Limb (tissue), 2 donors: Measurements from ENCODE around the gene UBE2G1.
"Not testable (repeated sequence)": the region's sequence is repeated elsewhere in the genome, so short reads cannot be mapped to it uniquely, and the experiment has no call there.

ENCODE experiments used
- DNase-seq, 2 donors: peaks; one replicate each; pipeline ENCODE4 v3.0.0-alpha.2; 2016; ENCODE audit errors: extremely low spot score in 2 of 2

UBE2G1 gene

DNA sequence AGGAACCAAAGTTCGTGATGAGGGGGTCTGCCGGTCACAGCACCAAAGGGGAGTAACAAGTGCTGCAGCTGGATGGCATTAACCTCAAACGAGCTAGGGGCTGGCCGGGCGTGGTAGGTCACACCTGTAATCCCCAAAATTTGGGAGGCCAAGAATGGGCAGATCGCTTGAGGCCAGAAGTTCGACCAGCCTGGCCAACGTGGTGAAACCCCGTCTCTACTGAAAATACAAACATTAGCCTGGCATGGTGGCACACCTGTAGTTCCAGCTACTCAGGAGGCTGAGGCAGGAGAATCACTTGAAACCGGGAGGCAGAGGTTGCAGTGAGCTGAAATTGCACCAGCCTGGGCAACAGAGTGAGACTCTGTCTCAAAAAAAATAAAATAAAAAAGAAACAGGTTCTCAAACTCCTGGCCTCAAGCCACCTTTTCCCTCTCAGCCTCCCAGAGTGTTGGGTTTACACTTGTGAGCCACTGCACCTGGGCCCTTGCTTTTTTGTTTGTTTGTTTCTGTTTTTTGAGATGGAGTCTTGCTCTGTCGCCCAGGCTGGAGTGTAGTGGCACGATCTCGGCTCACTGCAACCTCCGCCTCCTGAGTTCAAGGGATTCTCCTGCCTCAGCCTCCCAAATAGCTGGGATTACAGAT, 9.4 kb upstream of the UBE2G1 start:
- not testable (repeated sequence) for DNase-seq

GRCh38 chr17:4375039-4375748, 8.7 kb upstream of the UBE2G1 start:
- DNase-seq, result no peak

DNA sequence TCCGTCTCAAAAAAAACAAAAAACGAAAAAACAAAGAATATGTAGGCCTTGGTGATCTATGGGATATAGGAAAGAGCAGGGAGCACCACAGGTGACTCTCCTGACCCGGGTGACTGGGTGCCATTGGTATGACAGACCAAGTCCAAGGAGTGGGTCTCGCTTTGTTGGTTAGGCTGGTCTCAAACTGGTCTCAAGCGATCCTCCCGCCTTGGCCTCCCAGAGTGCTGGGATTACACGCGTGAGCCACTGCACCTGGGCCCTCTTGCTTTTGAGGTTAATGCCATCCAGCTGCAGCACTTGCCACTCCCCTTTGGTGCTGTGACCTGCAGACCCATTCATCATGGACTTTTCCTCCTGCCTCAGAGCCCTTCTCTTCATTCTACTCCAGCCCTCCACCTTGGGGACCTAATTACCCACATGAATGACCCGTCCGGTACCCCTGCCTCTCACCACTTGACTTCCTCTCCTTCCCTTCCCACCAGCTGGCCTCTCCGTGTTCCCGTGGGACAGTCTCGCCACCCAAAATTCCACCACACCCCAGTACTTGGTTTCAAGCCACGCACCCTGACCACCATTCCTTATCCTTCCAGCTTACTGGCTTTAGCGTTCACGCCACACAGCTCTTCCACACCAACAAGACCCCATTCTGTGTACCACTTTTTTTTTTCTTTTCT, 3.2 kb upstream of the UBE2G1 start:
- DNase-seq, result no peak

DNA sequence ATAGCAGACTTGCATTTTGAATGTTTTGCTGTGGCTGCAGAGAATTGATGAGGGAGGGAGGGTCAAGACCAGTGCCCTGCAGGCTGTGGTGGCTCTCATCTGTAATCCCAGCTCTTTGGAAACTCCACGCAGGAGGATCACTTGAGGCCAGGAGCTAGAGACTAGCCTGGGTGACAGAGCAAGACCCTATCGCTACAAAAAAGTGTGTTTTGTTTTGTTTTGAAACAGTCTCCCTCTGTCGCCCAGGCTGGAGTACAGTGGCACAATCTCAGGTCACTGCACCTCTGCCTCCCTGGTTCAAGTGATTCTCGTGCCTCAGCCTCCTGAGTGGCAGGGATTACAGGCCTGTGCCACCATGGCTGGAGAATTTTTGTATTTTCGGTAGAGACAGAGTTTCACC, 1.9 kb upstream of the UBE2G1 start:
- no peak for DNase-seq

- not testable (repeated sequence) for DNase-seq
Measured at GRCh38 chr17:4367177-4367576, 702 bp upstream of the UBE2G1 start.

GRCh38 chr17:4365628-4366326, 698 bp downstream of the UBE2G1 start:
- DNase-seq, result peak in 1 of 2 donors; percentile 75

- peak; percentile 89 to 93 for DNase-seq
Measured at GRCh38 chr17:4365103-4365627, 1.3 kb downstream of the UBE2G1 start.

- no peak for DNase-seq
Measured at GRCh38 chr17:4364622-4365041, 1.8 kb downstream of the UBE2G1 start.

DNA sequence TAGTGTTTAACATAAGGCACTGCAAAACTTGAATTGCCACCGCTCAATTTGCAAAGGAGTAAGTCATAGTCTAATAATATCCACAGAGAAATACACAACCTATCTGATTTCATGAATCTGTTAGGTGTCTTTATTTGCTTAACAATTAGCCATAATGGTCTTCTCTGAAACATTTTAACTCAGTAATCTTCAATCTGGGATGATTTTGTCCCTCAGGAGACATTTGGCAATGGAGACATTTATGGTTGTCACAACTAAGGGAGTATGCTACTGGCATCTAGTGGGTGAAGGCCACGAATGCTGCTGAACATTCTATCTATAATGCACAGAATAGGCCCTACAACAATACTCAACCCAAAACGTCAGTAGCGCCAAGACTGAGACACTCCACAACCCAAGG, 4.3 kb downstream of the UBE2G1 start:
- DNase-seq, result no peak

DNA sequence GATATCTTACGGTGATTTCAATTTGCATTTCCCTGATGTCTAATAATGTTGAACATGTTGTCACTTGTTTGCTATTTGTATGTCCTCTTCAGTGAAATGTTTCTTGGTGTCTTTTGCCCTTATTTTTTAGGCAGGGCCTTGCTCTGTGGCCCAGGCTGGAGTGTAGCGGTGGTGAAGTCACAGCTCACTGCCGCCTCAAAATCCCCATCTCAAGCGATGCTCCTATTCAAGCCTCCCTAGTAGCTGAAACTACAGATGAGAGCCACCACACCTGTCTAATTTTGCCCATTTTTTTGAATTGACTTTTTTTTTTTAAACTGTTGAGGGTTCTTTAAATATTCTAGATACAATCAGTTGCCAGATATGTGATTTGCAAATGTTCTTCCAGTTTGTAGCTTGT, 8.3 kb downstream of the UBE2G1 start:
- no peak for DNase-seq

DNA sequence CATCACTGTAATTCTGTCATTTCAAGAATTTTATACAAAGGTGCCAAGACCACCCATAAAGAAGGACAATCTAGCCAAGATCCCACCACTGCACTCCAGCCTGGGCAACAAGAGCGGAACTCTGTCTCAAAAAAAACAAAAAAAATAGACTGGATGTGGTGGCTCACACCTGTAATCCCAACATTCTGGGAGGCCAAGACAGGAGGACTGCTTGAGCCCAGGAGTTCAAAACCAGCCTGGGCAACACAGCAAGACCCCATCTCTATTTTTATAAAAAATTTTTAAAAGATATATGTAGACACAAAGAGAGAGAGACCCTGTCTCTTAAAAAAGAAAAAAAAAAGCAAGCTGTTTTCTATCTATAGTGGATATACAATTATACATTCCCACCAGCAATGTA, 8.8 kb downstream of the UBE2G1 start:
- no peak for DNase-seq

DNA sequence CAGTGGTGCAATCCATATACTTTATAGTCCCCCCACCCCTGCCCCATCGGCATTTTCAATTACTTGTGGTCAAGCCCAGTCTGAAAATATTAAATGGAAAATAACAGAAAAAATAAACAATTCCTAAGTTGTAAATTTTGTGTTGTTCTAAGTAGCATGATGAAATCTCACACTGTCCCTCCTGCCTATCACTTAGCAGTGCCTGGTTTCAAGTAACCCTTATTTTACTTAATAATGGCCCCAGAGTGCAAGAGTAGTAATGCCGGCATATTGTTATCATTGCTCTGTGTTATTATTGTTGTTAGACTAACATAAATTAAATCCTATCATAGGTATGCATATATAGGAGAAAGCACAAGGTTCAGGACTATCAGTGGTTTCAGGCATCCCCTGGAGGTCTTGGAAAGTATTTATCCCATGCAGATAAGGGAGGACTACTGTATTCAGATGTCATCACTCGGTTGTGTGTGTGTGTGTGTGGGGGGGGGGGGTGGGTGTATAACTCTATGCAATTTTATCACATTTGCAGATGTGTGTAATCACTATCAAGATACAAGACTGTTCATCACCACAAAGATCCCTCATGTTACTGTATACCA, 9.3 kb downstream of the UBE2G1 start:
- DNase-seq, result no peak

DNA sequence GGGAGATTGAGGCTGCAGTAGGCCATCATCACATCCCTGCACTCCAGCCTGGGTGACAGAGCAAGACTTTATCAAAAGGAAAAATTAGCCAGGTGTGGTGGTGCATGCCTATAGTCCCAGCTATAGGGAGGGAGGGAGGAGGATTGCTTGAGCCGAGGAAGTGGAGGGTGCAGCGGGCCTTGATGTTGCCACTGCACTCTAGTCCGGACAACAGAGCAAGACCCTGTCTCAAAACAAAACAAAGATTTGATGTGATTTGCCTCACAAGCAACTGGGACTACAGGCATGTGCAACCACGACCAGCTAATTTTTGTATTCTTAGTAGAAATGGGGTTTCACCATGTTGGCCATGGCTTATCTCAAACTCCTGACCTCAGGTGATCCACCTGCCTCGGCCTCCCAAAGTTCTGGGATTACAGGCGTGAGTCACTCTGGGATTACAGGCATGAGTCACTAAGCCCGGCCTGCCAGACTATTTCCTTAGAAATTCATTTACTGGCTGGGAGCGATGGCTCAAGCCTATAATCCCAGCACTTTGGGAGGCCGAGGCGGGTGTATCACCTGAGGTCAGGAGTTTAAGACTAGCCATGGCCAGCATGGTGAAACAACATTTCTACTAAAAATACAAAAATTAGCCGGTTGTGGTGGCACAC, 11.5 kb downstream of the UBE2G1 start:
- DNase-seq, result no peak

- no peak for DNase-seq
Measured at GRCh38 chr17:4354206-4354605, 12.3 kb downstream of the UBE2G1 start.

DNA sequence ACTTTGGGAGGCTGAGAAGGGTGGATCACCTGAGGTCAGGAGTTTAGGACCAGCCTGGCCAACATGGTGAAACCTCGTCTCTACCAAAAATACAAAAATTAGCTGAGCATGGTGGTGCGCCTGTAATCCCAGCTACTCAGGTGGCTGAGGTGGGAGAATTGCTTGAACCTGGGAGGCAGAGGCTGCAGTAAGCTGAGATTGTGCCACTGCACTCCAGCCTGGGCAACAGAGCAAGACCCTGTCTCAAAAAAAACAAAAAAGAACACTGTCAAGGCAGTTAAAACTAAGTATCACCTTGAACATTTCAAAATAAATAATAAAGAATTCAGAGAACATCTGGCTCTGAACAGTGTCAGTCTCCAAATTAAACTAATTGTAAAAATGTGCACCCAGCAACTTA, 16.3 kb downstream of the UBE2G1 start:
- DNase-seq, result not testable (repeated sequence)

- DNase-seq, result no peak
Measured at GRCh38 chr17:4345581-4346252, 20.8 kb downstream of the UBE2G1 start.

DNA sequence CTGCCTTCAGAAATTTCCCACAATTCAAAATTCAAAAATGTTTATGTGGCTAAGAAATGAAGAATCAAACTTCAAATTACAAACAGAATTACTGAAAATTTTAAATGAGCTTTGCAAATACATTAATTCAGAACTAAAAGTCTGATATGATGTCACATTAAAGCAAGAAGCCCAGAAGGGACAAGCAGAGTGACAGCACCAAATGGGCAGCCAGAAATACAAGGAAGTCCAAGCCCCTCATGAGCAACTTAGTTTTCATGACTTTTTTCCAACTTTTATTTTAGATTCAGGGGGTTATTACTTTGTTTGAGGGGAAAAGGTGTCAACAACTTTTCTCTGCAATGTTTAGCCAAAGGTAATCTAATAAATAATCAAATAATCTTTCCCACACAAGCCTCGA, 21.5 kb downstream of the UBE2G1 start:
- DNase-seq, result no peak

DNA sequence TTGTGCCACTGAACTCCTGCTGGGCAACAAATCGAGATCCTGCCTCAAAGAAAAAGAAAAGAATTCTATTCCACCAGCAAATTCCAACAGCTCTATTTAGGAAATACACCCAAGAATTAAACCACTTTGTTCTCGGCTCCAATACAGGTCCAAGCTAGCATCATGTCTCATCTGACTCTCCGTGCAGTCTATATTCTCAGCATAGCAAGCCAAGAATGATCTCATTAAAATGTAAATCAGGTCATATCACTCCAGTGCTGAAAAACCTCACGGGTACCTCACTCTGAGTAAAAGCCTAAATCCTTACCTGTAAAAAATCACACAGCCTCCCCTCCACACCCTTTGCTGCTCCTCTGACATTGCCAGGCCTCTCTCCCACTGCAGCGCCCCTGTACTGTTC, 23.9 kb downstream of the UBE2G1 start:
- DNase-seq, result no peak

- no peak for DNase-seq
Measured at GRCh38 chr17:4341616-4341977, 24.9 kb downstream of the UBE2G1 start.

- no peak for DNase-seq
Measured at GRCh38 chr17:4340914-4341615, 25.4 kb downstream of the UBE2G1 start.
